ENCODE results near the gene TERT. TPM values are rescaled to one million over a fixed set of nuclear protein-coding genes. Genes with fewer than 3 reads are reported as not detected.

Gene TERT
- total RNA-seq, 1 experiment from 2014 or later: 6.1 TPM

GRCh38 chr5:1222621-1223277, 72.1 kb downstream of the TERT start:
- no peak overlapping the region for H3K27ac Mint-ChIP-seq (ENCODE audit: unreplicated experiment)
- no peaks in the 10 kb centered on the region for H3K9me3 ChIP-seq
- H3K9me3 Mint-ChIP-seq (ENCODE audit: unreplicated experiment): no peaks in the 10 kb centered on the region
- H3K27me3 ChIP-seq (replicated peaks; ENCODE audit: control insufficient read depth, insufficient read depth, low read length): no peaks in the 10 kb centered on the region
- TF ChIP-seq CTCF (IDR thresholded peaks at IDR 0.05; ENCODE audit: insufficient read depth in 1 of 2, low read depth in 1 of 2, low read length in 1 of 2, severe bottlenecking in 1 of 2, unreplicated experiment in 1 of 2): no peak
- no TSS peak for BruUV-seq (replicated peaks)
- H3K4me3 Mint-ChIP-seq (ENCODE audit: unreplicated experiment): no peak overlapping the region
- no peak overlapping the region for H3K4me3 ChIP-seq (ENCODE audit: low read depth, low read length)
- peaks cover 3% of the 10 kb centered on the region for H3K27me3 Mint-ChIP-seq (ENCODE audit: insufficient read depth, unreplicated experiment)
- ChIA-PET CTCF (no interaction called here), POLR2A (no interaction called here)
- H3K4me1 Mint-ChIP-seq (ENCODE audit: low read depth, unreplicated experiment): no peaks in the 10 kb centered on the region
- H3K4me1 ChIP-seq: no peaks in the 10 kb centered on the region
- DNase-seq: no peak
- intact Hi-C loops (cut with micrococcal nuclease; ENCODE audit: unreplicated experiment): no loop called here
- H3K36me3 ChIP-seq (ENCODE audit: control insufficient read depth, insufficient read depth, low read length): no peaks in the 10 kb centered on the region
- peaks cover 4% of the 10 kb centered on the region for H3K36me3 Mint-ChIP-seq (ENCODE audit: insufficient read depth, unreplicated experiment)

GRCh38 chr5:1222147-1222546, 72.7 kb downstream of the TERT start:
- POLR2A ChIA-PET: no interaction called here

GRCh38 chr5:1221721-1222120, 73.1 kb downstream of the TERT start:
- CTCF ChIA-PET: no interaction called here
- intact Hi-C loops (cut with micrococcal nuclease; ENCODE audit: unreplicated experiment): no loop called here
- Mint-ChIP-seq H3K4me1 (ENCODE audit: low read depth, unreplicated experiment) (no peaks in the 10 kb centered on the region), H3K27me3 (ENCODE audit: insufficient read depth, unreplicated experiment) (peaks cover 3% of the 10 kb centered on the region), H3K9me3 (ENCODE audit: unreplicated experiment) (no peaks in the 10 kb centered on the region), H3K4me3 (ENCODE audit: unreplicated experiment) (no peak overlapping the region), H3K36me3 (ENCODE audit: insufficient read depth, unreplicated experiment) (peaks cover 4% of the 10 kb centered on the region), H3K27ac (ENCODE audit: unreplicated experiment) (no peak overlapping the region)
- Histone ChIP-seq H3K4me1 (no peaks in the 10 kb centered on the region), H3K9me3 (no peaks in the 10 kb centered on the region), H3K36me3 (ENCODE audit: control insufficient read depth, insufficient read depth, low read length) (no peaks in the 10 kb centered on the region), H3K27me3 (replicated peaks; ENCODE audit: control insufficient read depth, insufficient read depth, low read length) (no peaks in the 10 kb centered on the region), H3K4me3 (ENCODE audit: low read depth, low read length) (no peak overlapping the region)
- BruUV-seq (replicated peaks): no TSS peak
- no peak for TF ChIP-seq CTCF (IDR thresholded peaks at IDR 0.05; ENCODE audit: insufficient read depth in 1 of 2, low read depth in 1 of 2, low read length in 1 of 2, severe bottlenecking in 1 of 2, unreplicated experiment in 1 of 2)
- DNase-seq: no peak
- POLR2A ChIA-PET: no interaction called here

More at GRCh38 chr5:1222147-1222546, 72.7 kb downstream of the TERT start:
- Mint-ChIP-seq H3K4me3 (ENCODE audit: unreplicated experiment) (no peak overlapping the region), H3K27ac (ENCODE audit: unreplicated experiment) (no peak overlapping the region), H3K27me3 (ENCODE audit: insufficient read depth, unreplicated experiment) (peaks cover 3% of the 10 kb centered on the region), H3K4me1 (ENCODE audit: low read depth, unreplicated experiment) (no peaks in the 10 kb centered on the region), H3K36me3 (ENCODE audit: insufficient read depth, unreplicated experiment) (peaks cover 4% of the 10 kb centered on the region), H3K9me3 (ENCODE audit: unreplicated experiment) (no peaks in the 10 kb centered on the region)
- intact Hi-C loops (cut with micrococcal nuclease; ENCODE audit: unreplicated experiment): no loop called here
- H3K27me3 ChIP-seq (replicated peaks; ENCODE audit: control insufficient read depth, insufficient read depth, low read length): no peaks in the 10 kb centered on the region
- no peaks in the 10 kb centered on the region for H3K36me3 ChIP-seq (ENCODE audit: control insufficient read depth, insufficient read depth, low read length)
- TF ChIP-seq CTCF (IDR thresholded peaks at IDR 0.05; ENCODE audit: insufficient read depth in 1 of 2, low read depth in 1 of 2, low read length in 1 of 2, severe bottlenecking in 1 of 2, unreplicated experiment in 1 of 2): no peak
- H3K4me3 ChIP-seq (ENCODE audit: low read depth, low read length): no peak overlapping the region
- CTCF ChIA-PET: no interaction called here
- BruUV-seq (replicated peaks): no TSS peak
- H3K9me3 ChIP-seq: no peaks in the 10 kb centered on the region
- no peaks in the 10 kb centered on the region for H3K4me1 ChIP-seq
- no peak for DNase-seq

All from Caco-2 (cell line).